ENCODE measurements around the gene CAPN5. TPM values are rescaled to one million over a fixed set of nuclear protein-coding genes. Genes with fewer than 3 reads are reported as not detected.
"Not testable (repeated sequence)": the region's sequence is repeated elsewhere in the genome, so short reads cannot be mapped to it uniquely, and the experiment has no call there.

Gene CAPN5
- 10 to 100 TPM; 22.8 to 37.4 (median 26.5) TPM for polyA plus RNA-seq (ENCODE audit: insufficient read length in 4 of 4)

DNA sequence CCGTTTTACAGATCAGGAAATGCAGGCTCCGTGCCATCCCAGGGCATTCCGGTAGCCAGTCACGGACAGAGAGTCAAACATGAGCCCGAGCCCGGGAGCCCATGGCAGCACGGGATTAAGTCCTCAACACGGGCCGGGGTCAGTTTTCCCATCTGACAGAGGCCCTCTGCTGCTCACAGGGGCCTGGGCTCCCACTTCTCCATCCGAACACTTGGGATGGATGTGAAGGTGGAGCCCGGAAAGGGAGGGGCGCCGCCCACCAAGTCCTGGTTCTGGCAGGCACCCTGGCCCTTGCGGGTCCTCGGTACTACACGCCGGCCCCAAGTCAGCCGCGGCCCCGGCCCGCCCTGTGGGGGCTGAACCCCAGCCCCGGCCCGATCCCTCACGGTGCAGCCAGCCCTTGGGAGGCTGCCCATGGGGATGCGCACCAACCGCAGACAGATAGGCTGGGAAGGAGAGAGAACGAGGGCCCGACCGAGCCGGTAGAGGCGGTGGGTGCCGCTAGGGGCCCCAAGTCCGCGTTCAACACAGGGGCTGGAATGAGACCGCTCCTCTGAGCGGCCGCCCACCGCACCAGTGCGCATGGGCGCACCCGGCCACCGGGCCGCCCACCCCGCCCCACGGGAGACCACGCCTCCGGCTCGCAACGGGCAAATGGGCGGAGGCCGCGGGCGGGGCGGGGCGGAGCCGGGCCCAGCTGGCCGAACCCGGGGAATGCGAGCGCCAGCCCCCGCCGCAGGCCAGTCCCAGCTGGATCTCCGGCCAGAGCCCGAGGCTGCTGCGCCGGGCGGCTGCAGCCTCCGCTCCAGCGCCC lies at the start of gene CAPN5:
Gene CAPN5 (plus strand): TSS at position 743 of the 814 bp plus-strand sequence. CDS start 17,916 bp downstream, outside the sequence.
- DNase-seq (ENCODE audit: low read depth in 4 of 4, low spot score in 2 of 4): peak; percentile 75 to 88 (median 88)

DNA sequence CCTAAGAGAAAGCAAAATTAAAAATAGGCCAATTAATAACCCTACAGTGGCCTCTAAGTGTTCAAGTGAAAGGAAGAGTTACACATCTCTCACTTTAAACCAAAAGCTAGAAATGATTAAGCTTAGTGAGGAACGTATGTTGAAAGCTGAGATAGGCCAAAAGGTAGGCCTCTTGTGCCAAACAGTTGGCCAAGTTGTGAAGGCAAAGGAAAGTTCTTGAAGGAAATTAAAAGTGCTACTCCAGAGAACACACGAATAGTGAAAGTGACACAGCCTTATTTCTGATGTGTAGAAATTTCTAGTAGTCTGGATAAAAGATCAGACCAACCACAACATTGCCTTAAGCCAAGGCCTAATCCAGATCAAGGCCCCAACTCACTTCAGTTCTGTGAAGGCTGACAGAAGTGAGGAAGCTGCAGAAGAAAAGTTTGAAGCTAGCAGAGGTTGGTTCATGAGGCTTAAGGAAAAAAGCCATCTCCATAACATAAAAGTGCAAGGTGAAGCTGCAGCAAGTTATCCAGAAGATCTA lies 48.3 kb upstream of the CAPN5 start:
- not testable (repeated sequence) for DNase-seq (ENCODE audit: low read depth in 4 of 4, low spot score in 2 of 4)

DNA sequence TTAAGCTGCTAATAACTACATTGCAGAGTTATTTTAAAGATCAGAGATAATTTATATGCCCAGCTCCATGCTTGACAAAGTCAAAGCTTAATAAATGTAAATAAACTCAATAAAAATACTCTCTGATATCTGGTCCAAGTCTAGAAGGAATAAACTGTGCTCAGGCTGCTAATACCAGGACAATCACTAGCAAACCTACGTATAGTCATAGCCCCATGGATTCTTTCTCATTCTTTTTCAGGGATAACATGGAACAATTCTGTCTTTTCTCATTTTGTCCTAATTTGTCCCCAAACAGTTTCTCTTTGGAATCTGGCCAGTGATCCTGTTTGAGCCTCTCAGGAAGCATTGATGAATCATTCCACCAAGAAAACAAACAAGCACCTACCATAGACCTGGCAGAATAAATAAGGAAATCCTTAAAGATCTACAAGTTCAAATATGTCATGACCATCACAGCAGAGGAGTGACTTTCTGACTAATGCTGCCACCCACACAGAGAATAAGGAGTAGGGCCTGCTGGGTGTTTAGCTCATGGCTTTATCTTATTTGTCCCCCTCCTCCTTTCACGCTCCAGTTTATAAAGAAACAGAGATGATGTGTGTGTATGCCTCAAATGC lies 46.7 kb upstream of the CAPN5 start:
- no peak for DNase-seq (ENCODE audit: low read depth in 4 of 4, low spot score in 2 of 4)

DNA sequence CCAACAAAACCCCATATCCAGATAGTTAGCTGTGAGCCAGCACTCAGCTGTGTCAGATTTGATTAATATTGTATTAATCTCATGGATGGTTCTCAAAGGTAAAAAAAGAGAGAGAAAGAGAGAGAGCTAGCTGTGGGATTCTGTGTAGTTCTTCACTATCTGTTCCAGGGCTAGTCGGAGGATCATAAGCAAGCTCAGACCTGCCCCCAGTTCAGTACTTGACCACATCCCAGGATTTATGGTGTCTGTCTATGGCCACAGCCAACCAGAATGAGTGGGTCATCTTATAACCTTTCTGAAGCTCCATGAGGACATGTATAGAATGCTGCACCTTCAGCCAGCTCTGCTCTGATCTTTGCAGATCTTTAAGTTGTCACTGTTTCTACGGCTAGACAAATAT lies 46.0 kb upstream of the CAPN5 start:
- no peak for DNase-seq (ENCODE audit: low read depth in 4 of 4, low spot score in 2 of 4)

DNA sequence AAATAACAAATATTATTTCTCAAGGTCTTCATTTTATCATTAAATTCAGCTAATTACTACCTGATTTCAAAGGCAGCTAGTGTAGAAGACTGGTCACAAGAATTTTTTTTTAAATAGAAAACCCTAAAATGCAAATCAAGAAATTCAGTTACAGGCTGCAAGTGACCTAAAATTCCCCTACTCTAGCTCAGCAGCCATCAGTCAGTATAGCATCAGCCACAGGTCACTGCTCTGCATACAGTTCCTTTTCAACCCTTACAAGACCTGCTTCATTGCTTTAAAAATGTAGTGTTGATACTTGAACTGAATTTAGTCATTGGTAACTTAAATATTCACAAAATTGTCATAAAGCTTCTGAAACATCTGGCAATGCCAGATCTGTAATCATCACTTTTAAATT lies 42.0 kb upstream of the CAPN5 start:
- DNase-seq (ENCODE audit: low read depth in 4 of 4, low spot score in 2 of 4): no peak

DNA sequence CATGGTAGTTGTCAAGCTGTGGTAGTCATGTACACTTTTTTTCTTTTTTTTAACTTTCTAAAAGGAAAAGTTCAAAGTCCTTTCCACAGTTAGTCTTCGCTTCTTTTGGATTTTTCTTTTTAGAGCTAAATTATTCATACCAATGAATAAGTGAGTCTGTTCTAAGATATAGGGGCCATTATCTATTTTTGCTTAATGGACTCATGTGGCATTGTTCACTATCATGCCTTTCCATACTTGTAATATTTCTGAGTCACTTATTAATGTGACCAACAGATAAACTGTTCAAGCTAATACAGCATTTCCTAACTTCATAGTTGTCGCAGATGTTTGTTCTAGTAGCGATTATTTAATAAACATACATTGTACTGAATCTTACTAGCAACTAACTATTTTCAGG lies 40.5 kb upstream of the CAPN5 start:
- DNase-seq (ENCODE audit: low read depth in 4 of 4, low spot score in 2 of 4): no peak

DNA sequence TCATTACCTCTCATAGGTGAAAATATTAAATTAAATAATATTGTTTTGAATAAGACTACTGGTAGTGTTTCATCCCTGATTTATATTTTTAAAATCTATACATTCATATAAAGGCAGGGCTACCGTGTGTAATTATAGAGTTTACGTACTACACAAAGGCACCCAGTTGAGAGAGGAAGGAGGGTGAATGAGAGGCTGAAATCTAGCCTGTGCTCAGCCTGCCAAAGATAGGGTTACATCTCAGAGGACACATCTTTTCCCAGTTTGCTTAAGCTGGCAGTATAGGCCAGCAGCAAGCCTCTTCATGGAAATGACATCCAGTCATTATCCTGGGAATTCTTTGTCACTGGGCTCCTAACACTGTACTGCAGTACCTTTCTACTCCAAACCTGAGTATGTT lies 40.0 kb upstream of the CAPN5 start:
- no peak for DNase-seq (ENCODE audit: low read depth in 4 of 4, low spot score in 2 of 4)

DNA sequence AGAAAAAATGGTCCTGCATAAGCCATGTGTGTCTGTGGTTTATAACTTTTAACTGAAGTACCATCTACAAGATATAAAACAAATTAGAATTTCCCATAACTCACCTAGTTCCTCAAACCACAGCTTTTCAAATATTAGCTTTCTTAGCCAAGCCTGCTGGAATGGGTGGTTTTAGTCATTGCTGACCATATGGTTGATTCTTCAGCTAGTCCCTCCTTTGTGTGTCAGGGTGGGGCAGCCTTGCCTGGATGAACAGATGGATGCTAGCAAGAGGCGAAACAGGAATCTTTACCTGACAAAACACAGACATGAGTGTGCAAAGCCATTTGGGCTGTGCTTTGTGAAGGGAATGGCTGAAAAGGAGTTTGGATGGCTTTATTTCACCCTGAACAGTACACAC lies 39.5 kb upstream of the CAPN5 start:
- no peak for DNase-seq (ENCODE audit: low read depth in 4 of 4, low spot score in 2 of 4)

DNA sequence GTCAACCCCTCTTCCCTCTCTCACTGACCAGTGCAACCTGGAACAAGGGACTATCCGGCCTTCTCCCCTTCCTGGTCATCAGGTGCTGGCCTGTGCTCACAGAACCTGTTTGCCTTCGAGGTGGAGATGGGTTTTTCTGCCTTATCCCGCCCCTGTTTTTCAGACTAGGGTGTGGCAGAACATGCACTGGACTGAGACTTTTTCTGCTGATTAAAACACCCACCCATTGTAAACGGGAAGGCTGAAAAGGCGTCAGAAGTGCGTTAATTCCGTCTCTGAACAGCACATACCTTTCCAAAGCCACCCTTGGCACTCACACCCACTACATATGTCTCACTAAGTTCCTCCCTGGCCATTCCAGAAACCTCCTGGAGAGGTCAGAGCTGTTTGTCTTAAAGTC lies 36.9 kb upstream of the CAPN5 start:
- no peak for DNase-seq (ENCODE audit: low read depth in 4 of 4, low spot score in 2 of 4)

DNA sequence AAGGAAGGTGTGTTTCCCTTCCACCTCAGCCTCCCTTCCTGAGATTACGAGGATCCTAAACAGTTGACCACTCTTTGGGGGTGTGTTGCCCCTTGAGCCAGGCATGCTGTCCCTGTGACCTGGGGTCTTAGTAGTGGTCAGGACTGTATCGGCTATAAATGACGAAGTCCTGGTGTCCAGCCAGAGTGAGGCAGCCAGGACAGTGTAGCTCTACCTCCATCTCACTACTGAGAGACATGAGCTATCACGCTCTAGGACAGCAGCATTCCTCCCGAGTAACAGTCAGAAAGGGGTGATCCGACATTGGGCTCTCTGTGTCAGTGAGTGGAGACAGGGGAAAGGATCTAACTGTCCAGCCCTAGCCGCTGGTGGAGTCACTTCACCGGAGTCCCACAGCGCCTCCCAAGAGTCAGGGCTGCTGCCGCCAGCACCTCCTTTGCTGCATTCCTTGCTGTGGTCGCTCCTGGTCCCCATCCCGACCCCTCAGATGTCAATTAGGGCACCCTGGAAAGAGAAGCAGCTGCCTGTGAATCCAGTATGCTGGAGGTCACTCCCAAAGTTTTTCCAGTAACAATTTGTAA lies 35.8 kb upstream of the CAPN5 start:
- no peak for DNase-seq (ENCODE audit: low read depth in 4 of 4, low spot score in 2 of 4)

DNA sequence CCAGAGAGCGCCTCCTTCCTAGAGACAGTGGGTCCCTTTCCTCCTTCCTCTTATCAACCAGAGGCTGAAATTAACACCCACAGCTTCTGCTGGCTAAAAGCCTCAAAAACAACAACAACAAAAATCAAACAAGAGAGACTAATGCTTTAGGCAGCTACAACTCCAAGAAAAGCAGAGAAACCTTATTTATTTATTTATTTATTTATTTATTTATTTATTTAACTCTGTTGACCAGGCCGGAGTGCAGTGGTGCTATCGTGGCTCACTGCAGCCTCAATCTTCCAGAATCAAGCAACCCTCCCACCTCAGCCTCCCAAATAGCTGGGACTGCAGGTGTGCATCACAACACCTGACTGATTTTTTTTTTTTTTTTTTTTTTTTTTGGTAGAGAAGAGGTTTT lies 35.2 kb upstream of the CAPN5 start:
- DNase-seq (ENCODE audit: low read depth in 4 of 4, low spot score in 2 of 4): no peak

DNA sequence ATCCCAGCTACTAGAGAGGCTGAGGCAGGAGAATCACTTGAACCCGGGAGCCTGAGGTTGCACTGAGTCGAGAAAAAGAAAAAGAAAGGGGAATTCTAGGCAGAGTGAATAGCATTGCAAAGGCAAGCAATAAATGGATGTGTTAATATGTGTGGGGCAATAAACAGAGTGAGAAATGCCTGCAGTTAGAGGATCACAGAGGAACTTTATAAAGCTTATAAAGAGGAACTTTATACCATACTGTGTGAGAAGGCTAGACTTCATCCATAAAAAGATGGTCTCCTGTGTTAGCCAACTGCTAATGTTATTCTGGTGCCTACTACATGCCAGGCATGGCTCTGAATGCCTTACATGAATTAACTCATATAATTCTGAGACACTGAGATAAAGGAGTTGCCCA lies 31.7 kb upstream of the CAPN5 start:
- no peak for DNase-seq (ENCODE audit: low read depth in 4 of 4, low spot score in 2 of 4)

DNA sequence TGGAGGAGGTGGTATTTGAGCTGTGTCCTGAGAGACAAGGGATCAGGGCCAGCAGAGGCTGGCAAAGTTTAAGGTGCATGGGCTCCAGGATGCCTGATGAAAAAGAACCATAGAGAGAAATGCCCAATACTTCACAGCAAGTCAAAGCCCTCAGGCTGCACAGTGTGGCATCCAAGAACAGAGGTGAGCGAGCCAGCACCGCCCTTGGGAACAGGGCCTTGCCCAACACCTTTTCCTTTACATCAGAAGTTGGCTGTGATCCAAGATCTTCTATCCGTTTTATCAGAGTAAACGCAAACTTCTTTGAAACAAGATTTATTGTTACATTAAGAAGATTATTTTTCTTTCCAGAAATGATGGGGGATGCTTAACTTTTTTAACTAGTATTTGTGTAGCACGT lies 31.2 kb upstream of the CAPN5 start:
- no peak for DNase-seq (ENCODE audit: low read depth in 4 of 4, low spot score in 2 of 4)

DNA sequence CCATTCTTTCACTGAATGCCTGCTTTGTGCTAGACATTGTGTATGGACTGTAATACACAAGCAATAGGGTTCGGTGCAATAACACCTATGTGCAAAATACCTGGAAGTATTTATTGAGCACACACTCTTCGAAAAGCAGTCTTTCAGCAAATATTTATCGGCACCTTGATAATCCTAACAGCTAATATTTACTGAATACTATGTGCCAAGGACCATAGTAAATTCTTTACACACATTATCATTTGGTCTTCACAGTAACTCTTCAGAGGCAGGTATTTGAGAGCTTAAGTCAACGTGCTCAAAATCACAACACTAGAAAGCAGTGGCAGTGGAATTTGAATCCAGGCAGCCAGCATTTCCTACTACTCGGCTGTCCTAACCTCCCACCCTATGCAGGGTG lies 30.4 kb upstream of the CAPN5 start:
- no peak for DNase-seq (ENCODE audit: low read depth in 4 of 4, low spot score in 2 of 4)

DNA sequence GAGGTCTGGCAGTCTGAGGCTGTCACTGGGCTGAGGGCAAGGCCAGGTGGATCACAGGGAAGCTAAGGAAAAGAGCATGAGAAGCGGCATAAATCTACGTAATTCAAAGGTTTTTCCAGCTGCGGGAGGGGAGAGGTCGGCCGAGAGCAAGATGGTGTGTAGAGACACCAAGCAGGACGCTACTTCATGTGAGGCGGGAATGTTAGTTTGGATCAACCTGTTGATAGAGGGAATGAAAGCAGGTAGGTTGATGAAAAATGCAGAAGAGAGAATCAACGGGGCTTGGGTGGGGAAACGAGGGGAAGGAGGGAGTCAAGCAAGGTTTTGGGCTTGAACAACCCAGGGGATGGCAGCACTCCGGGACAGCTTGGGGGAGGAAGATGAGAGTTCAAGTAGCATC lies 29.7 kb upstream of the CAPN5 start:
- DNase-seq (ENCODE audit: low read depth in 4 of 4, low spot score in 2 of 4): no peak

DNA sequence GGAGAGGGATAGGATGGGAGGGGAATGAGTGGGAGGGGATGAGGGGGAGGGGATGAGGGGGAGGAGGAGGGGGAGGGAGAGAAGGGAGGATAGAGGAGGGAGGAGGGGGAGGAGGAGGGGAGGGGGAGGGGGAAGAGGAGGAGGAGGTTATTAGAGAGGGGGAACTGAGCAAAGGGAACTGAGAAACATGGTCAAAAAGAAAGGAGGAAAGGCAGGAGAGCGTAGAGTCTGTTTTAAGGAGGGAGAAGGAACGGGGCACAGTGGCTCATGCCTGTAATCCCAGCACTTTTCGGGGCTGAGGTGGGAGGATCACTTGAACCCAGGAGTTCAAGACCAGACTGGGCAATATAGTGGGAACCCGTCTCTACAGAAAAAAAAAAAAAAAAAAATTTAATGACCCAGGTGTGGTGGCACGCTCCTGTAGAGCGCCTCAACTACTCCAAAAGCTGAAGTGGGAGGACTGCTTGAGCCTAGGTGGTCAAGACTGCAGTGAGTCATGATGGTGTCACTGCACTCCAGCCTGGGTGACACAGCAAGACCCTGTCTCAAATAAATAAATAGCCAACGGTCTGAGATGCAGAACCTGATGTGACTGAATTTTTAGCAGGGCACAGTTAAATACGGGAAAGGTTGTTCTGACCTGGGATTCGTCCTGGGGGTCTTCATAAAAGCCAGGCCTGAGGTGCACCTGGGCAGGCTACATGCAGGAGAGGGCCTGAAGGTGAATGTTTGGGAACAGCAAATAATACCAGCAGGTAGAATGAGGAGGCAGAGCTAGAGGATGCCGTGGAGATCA lies 28.5 kb upstream of the CAPN5 start:
- DNase-seq (ENCODE audit: low read depth in 4 of 4, low spot score in 2 of 4): no peak

DNA sequence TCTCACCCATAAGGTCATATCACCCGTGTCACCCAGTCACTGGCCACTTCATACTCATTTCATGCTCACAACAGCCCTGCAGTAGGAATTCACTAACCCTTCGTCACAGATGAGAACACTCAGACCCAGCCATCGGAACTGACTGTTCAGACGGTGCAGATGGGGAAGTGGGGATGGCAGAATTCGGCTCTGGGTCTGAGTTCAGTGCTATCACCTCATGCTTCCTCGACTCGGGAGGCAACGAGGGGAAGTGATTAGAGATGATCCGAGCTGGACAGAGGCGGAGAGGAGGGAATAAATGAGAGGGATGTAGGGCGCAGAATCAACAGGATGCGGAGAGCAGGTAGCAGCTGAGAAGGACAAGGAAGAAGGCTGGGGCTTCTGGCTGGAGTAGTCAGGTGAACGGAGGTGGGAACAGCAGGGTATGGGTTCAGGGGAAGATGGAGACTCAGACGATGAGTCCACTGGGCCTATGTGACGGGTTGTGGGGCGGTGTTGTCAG lies 27.9 kb upstream of the CAPN5 start:
- no peak for DNase-seq (ENCODE audit: low read depth in 4 of 4, low spot score in 2 of 4)

DNA sequence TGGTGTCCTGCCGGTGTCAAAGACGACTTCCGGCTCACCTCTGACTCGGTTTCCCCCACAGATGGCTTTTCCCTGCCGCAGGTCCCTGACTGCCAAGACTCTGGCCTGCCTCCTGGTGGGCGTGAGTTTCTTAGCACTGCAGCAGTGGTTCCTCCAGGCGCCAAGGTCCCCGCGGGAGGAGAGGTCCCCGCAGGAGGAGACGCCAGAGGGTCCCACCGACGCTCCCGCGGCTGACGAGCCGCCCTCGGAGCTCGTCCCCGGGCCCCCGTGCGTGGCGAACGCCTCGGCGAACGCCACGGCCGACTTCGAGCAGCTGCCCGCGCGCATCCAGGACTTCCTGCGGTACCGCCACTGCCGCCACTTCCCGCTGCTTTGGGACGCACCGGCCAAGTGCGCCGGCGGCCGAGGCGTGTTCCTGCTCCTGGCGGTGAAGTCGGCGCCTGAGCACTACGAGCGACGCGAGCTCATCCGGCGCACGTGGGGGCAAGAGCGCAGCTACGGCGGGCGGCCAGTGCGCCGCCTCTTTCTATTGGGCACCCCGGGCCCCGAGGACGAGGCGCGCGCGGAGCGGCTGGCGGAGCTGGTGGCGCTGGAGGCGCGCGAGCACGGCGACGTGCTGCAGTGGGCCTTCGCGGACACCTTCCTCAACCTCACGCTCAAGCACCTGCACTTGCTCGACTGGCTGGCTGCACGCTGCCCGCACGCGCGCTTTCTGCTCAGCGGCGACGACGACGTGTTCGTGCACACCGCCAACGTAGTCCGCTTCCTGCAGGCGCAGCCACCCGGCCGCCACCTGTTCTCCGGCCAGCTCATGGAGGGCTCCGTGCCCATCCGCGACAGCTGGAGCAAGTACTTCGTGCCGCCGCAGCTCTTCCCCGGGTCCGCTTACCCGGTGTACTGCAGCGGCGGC lies 27.0 kb upstream of the CAPN5 start:
- DNase-seq (ENCODE audit: low read depth in 4 of 4, low spot score in 2 of 4): peak in 2 of 4 donors; percentile 10 to 24

DNA sequence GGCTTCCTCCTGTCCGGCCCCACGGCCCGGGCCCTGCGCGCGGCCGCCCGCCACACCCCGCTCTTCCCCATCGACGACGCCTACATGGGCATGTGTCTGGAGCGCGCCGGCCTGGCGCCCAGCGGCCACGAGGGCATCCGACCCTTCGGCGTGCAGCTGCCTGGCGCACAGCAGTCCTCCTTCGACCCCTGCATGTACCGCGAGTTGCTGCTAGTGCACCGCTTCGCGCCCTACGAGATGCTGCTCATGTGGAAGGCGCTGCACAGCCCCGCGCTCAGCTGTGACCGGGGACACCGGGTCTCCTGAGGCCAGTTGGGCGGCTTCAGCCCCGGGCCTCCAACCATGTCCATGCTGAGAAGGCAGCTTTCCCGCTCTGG lies 26.4 kb upstream of the CAPN5 start:
- DNase-seq (ENCODE audit: low read depth in 4 of 4, low spot score in 2 of 4): no peak

DNA sequence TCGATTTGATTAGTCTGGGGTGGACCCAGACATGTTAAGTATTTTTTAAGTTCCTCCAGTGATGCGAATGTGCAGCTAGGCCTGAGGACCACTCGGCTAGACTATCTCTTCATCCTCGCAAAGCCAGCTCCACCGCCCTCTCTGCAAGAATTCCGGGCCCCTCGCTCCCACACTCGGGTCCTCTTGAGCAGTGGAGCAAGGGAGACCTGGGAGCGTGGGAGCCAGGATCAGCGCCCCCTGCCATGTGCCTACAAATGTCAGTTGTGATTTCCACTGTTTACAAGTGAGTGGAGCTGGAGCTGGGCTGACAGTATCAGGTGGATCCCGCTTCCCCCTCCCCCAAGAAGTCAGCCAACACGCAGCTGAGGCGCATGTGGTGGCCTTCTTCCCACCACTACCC lies 25.9 kb upstream of the CAPN5 start:
- no peak for DNase-seq (ENCODE audit: low read depth in 4 of 4, low spot score in 2 of 4)

Data from left renal cortex interstitium (tissue), 4 donors.